CD4-positive, alpha-beta T cell treated with Interleukin-15 for 4 hours (primary cell): ENCODE measurements around the gene FAM98C.

Source experiments
- DNase-seq: peaks from one replicate; pipeline ENCODE4 v3.0.0-alpha.2; 2020; ENCODE audit warnings: low spot score

FAM98C gene

DNA sequence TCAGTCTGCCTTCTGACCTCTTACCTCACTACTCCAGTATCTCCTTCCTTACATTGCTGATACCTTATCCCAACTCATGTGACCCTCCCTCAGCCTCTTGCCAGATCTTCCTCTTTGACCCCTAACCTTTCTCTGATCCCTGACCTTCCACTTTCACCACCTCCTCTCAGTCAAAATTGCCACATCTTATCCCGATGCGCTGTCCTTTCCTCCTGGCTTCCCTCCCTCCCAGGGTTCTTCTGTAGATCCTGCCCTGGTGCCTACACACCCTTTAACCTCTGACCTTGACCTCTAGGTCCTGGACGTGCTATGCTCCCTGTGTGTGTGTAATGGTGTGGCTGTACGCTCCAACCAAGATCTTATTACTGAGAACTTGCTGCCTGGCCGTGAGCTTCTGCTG, 54.3 kb downstream of the FAM98C start:
- no peak for DNase-seq

DNA sequence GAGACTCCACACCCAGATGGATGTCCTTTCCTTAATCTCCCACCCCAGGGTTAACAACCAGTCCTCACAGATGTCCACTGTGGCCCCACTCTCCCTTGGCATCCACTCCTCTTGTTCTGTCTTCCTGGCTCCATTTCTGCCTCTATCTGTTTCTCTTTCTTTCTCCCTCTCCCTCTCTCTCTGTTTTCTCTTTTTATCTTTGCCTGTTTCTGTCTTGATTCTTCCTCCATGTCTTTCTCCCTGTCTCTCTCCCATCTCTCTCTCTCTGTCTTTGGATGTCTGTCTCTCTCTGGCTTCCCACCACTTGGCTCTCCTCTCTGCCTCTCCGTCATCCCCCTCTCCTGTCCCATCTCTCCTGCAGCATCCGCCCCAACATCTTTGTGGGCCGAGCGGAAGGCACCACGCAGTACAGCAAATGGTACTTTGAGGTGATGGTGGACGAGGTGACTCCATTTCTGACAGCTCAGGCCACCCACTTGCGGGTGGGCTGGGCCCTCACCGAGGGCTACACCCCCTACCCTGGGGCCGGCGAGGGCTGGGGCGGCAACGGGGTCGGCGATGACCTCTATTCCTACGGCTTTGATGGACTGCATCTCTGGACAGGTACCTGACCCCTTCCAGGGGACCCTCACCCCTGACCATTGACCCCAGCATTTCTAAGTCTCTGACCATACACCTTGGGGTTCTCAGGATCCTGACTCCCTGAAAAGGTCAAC, 55.0 kb downstream of the FAM98C start:
- no peak for DNase-seq
